NCI-H1417 treated with DMSO at 0.1 percent for 48 hours (cell line): ENCODE results near the gene SMG6.

Experiments
- DNase-seq: peaks from one replicate; lab custom pipeline; 2025; lab: John Stamatoyannopoulos, UW

Gene SMG6

GRCh38 chr17:2235265-2235664, 68.3 kb downstream of the SMG6 start:
- no peak for DNase-seq

DNA sequence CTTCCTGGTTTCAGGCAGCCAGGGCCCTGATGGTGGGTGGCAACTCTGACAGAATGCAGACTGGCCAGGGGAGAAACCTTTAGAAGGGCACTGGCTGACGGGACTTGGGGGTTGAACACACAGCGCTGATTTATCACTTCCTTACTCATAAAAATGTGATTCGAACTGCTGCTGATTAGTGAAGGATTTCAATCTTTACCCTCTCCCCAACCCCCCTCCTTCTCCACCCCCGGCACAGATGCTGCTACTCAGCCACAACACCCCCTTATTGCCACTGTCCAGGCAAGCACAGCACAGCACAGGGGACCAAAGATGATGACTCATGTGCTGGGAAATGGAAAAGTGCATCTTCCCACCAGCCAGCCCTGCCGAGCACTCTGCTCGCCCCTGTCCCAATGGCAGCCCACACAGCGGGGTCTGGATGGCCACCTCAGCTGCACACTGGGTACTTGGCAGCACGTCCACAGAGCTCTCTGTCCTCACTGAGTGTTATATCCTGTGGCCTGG, 70.1 kb downstream of the SMG6 start:
- no peak for DNase-seq

GRCh38 chr17:2232244-2232638, 71.3 kb downstream of the SMG6 start:
- DNase-seq = no peak

DNA sequence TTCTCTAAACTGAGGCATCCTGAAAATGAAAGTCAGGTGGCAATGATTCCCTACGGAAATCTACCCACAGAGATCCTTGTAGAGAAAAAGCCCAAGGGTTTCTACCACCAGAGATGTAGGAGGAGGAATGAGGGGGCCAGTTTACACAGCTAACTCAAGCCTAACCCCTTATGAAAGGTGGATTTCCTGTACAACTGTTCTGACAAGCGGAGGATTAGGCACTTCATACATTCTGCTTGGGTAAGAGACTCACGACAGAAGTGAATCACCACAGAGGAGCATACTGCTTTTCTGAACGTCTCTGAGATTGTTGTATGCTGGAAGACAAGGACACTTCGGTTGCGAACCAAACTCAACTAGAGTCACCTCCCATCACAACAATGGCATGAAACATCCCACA, 72.7 kb downstream of the SMG6 start:
- DNase-seq = no peak

GRCh38 chr17:2227025-2227699, 76.4 kb downstream of the SMG6 start:
- DNase-seq = no peak

DNA sequence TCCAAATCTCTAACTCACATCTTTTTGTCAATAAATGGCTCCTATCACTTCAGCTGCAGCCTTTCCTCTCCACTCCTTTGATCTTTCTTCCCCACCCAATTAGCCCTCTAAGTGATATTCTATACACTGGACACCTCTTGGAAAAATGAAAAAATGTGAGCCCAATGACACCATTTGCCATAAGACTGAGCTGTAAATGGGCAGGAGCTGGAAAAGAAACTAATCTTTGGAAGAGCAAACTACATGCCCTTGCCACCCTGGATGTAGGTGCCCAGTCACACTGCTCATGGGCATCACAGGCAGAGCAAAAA, 80.0 kb downstream of the SMG6 start:
- no peak for DNase-seq

- DNase-seq = no peak
Observed at GRCh38 chr17:2222901-2223616, 80.5 kb downstream of the SMG6 start.

DNA sequence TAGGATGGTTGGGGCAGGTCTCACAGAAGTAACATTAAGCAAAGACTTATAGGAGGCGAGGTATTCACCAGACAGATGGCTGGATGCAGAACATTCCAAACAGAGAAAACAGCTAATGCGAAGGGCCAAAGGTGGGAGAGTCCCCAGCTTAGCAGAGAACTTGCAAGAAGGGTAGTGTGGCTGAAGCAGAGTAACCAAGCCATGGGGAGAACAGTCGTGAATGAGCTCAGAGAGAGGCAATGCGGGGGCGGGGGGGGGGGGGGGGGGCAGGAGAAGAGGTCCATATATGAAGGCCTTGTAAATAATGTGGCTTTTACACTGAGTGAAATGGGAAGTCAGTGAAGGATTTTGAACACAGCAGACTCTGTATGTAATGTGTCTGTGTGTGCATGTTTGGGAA, 81.3 kb downstream of the SMG6 start:
- DNase-seq = no peak

DNA sequence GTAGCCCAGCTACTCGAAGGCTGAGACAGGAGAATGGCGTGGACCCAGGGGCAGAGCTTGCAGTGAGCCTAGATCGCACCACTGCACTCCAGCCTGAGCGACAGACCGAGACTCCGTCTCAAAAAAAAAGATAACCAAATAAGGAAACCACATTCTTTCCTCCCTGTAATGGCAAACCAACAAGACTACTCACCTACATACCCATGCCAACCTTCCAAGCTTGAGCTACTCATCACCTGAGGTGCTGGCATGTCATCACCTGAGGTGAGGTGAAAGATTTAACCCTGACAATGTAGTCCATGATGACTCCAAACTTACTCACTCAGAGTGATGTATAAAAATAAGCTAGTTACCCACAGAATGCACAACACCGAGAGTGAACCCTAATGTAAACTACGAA, 85.2 kb downstream of the SMG6 start:
- no peak for DNase-seq

GRCh38 chr17:2215616-2216364, 87.8 kb downstream of the SMG6 start:
- DNase-seq = no peak

GRCh38 chr17:2214929-2215615, 88.5 kb downstream of the SMG6 start:
- no peak for DNase-seq

- peak; percentile 0 for DNase-seq
Observed at GRCh38 chr17:2214047-2214928, 89.3 kb downstream of the SMG6 start.

DNA sequence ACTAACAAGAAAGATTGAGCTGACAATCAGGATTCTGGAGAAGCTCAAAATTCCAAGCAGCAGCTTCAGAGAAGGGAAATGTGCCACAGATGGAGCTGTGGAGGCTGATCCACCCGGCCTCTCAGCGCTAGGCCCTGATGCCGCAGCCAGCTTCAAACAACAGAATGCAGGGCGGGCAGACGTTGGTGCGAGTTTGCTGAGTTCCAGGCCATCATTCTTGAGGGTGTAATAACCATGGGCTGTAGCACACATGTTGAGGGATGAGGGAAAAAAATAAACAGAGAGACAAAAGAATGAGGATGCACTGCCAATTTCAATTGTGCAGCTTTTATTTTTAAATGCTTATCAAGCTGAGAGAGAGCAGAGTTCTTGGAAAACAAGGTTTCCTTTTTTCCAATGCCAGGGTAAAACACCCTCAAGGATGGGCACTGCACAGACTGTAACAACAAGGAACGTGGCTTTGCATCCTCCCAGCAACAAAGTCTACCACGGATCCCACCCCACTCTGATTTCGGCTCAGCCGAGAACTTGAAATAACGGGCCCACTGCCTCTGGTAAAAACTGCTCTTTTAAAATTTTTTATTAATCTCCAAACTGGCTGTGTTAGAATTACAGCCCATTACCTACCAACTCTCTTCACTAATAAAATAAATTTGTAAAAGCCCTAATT, 90.2 kb downstream of the SMG6 start:
- no peak for DNase-seq

DNA sequence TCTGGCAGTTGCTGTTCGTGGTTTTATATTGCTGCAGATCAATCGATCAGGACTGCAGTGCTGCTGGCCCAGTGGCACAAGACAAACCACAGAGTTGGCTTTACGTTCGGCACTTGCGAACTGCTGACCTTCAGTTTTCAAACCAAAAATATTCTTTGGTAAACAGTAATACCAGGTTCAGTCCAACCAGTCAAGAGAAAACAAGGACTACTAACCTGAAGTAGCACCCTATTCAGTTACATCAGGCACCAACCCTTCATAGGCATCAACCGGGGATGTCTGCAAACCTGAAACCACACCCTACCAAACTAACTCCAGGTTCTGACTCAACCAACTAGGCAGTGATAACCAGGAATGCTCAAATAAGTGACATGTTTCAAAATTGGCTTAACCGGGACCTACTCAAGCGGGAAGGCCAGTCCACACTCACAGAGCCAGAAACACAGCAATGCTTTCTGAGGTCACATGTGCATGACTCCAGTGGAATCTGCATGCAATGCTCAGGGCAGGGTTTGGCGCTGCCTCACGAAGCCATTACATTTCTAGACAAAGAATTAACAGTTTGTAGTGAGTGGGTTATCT, 91.1 kb downstream of the SMG6 start:
- DNase-seq = no peak

GRCh38 chr17:2211661-2212399, 91.8 kb downstream of the SMG6 start:
- no peak for DNase-seq

- DNase-seq = no peak
Observed at GRCh38 chr17:2210726-2211125, 92.9 kb downstream of the SMG6 start.

GRCh38 chr17:2207815-2208515, 95.6 kb downstream of the SMG6 start:
- no peak for DNase-seq

GRCh38 chr17:2204393-2204792, 99.2 kb downstream of the SMG6 start:
- no peak for DNase-seq

DNA sequence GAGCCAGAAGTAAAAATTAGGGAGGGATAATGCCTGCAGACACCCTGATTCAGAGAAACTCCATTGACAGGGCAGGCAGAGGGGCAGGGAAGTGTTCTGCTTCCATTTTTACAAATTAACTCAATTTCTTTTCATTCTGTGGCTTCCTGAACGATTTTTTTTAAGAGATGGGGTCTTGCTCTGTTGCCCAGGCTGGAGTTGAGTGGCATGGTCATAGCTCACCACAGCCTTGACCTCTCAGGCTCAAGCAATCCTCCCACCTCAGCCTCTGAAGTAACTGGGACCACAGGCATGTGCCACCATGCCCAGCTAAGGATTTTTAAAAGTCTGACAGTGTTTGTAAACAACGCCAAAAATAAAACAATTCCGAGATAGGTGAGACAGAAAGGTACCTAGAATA, 99.8 kb downstream of the SMG6 start:
- DNase-seq = no peak
